ENCODE measurements around the gene RAMP2.
"Not testable (repeated sequence)": the region's sequence is repeated elsewhere in the genome, so short reads cannot be mapped to it uniquely, and the experiment has no call there.

RAMP2 gene, protein sequence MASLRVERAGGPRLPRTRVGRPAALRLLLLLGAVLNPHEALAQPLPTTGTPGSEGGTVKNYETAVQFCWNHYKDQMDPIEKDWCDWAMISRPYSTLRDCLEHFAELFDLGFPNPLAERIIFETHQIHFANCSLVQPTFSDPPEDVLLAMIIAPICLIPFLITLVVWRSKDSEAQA

DNA sequence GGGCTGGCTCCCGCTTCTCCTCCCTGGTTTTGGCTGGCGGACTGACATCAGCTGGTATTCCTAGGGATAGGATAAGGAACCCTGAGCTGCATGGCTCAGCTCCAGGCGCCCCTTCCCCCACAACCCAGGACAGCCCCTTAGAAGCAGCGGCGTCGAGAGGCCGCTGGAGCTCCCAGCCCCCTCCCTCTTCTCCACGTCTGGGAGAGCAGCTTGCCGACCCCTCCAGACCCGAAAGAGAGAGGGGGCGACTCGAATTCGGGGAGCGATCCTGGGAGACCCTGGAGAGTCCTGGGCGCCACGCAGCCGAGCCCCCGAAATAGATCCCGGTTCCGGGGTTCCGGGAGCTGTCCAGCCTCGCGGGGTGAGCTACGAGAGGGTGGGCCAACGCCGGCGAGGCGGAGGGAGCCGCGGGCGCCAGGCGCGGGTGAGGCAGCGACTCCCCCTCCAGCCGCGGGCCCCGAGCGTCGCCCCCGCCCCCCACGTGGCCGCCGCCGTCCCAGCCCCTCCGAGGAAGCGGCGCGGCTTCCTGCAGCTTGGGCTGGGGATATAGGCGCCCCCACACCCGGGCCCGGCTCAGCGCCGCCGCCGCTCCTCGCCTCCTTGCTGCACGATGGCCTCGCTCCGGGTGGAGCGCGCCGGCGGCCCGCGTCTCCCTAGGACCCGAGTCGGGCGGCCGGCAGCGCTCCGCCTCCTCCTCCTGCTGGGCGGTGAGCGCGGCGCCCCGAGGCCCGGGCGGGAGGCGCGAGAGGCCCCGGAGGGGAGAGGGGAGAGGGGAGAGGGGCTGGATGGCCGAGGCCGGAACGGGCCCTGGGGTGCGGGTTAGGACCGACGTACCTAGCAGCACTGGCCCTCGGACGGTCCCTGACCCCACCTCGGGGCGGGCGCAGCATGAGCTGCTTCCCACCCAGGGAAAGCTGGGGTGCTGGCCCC, at the start of gene RAMP2:
Gene RAMP2, plus strand, starts transcription at position 576 of the 930 bp plus-strand sequence. Its CDS starts 35 bp downstream, at position 611.
- peak within 1 kb of the TSS; percentile 44 for H3K4me3 ChIP-seq (ENCODE audit: low read depth, low read length)
- no peak for DNase-seq (ENCODE audit: low read depth)

- no peak overlapping the region for H3K4me3 ChIP-seq (ENCODE audit: low read depth, low read length)
- DNase-seq (ENCODE audit: low read depth) = peak; percentile 20
Measured at GRCh38 chr17:42720996-42721583, 39.9 kb upstream of the RAMP2 start.

DNA sequence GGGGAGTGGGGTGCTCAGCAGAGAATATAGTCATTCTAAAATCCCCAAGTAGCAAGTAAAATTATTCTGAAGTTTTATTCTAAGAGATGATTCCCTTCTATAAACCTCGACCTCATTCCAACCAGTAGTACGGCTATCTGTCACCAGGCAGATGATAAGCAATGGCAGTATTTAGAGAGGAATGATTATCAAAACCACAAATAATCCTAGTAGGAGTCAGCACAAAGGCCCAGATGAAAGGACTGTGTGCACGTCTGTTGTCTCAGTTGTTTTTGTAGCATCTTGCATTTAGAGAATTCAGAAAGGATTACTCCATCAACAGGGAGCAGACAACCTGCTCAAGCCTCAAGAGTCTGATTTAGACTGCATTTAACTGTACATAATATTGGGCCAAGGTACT, 37.4 kb upstream of the RAMP2 start:
- DNase-seq (ENCODE audit: low read depth) = no peak
- no peak overlapping the region for H3K4me3 ChIP-seq (ENCODE audit: low read depth, low read length)

DNA sequence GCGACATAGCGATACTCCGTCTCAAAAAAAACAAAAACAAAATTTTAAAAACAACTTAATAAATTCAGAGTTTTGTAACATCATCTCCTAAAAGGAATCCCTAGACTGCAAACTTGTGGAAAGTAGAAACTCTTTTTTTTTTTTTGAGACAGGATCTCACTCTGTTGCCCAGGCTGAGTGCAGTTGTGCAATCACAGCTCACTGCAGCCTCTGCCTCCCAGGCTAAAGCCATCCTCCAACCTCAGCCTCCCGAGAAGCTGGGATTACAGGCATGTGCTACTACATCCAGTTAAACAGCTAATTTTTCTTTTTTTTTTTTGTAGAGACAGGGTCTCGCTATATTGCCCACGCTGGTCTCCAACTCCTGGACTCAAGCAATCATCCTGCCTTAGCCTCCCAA, 35.9 kb upstream of the RAMP2 start:
- no peak overlapping the region for H3K4me3 ChIP-seq (ENCODE audit: low read depth, low read length)
- no peak for DNase-seq (ENCODE audit: low read depth)

DNA sequence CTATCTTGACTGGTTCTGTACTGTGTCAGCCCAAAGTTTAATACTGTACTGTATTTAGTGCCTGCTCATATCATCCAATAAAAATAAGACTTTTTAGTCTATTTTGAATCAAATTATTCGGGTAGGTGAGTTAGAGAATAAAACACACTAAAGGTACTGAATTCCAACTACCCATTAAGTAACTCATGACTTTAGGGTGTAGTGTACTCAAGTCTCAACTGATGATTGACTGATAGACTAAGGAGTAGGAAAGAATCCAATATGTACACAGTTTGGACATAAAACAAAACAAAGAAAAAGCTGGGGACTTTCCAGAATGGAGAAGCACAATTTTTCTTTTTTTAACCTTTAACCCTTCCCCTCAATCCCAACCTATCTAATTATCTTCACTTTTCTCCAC, 20.3 kb upstream of the RAMP2 start:
- H3K4me3 ChIP-seq (ENCODE audit: low read depth, low read length) = no peak overlapping the region
- no peak for DNase-seq (ENCODE audit: low read depth)

- not testable (repeated sequence) for DNase-seq (ENCODE audit: low read depth); H3K4me3 ChIP-seq (ENCODE audit: low read depth, low read length)
Measured at GRCh38 chr17:42742916-42743315, 18.1 kb upstream of the RAMP2 start.

DNA sequence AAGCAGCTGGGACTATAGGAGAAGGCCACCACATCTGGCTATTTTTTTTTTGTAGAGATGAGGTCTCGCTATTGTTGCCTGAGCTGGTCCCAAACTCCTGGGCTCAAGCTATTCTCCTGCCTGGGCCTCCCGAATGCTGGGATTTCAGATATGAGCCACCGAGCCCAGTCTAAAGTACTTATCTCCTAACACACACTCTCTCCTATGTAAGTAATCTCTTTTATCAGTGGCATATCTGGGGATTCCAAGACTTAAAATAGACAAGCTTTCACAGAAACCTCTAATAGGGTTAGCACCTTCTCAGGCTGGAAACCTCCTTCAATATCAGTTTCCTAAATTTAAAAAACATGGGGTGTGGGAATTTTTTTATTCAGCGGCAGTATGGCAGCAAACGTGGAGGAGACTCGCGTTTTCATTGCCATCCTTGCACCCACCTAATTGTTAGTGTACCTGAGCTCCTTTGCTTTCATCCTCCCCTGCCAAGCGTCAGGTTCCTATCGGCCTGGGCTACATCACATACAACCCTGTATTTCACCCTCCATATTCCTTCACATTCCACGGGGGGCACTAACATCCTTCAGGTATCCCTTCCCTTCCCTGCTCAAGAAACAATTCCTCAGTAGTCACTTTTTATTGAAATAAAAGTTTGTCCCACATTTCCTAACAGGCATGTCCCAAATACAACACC, 17.3 kb upstream of the RAMP2 start:
- peak overlapping the region; percentile 85 for H3K4me3 ChIP-seq (ENCODE audit: low read depth, low read length)
- DNase-seq (ENCODE audit: low read depth) = no peak

DNA sequence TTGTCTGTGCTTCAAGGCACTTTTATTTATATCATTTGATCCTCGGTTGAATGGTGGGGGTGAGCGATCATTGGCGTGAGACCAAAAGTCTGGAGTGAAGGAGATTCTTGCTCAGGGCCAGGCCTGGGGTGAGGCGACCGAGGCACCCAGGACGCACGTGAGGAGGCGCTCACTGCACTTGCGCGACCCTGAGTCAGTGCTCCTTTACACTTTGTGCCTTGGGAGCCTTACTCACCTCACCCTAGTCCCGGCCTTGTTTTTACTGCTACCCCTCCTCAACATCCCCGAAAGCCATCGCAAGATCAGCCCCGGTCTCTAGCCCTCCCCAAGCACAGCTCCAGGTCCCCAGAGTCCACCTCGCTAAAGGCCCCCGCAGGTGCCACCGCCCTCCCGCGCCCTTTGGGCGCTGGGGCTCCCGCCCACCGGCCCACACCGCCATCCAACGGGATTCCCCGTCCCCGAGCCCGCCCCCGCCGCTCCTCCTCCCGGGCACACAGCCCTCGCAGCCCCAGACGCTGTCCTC, 16.7 kb upstream of the RAMP2 start:
- peak overlapping the region; percentile 85 for H3K4me3 ChIP-seq (ENCODE audit: low read depth, low read length)
- DNase-seq (ENCODE audit: low read depth) = no peak

GRCh38 chr17:42744806-42745617, 16.0 kb upstream of the RAMP2 start, which contains the start of gene EZH1:
Gene EZH1, minus strand, starts transcription at chr17:42745040. Its CDS starts 16,099 bp downstream, at chr17:42728941.
- DNase-seq (ENCODE audit: low read depth) = peak; percentile 64
- peak within 1 kb of the TSS; percentile 85 for H3K4me3 ChIP-seq (ENCODE audit: low read depth, low read length)

DNA sequence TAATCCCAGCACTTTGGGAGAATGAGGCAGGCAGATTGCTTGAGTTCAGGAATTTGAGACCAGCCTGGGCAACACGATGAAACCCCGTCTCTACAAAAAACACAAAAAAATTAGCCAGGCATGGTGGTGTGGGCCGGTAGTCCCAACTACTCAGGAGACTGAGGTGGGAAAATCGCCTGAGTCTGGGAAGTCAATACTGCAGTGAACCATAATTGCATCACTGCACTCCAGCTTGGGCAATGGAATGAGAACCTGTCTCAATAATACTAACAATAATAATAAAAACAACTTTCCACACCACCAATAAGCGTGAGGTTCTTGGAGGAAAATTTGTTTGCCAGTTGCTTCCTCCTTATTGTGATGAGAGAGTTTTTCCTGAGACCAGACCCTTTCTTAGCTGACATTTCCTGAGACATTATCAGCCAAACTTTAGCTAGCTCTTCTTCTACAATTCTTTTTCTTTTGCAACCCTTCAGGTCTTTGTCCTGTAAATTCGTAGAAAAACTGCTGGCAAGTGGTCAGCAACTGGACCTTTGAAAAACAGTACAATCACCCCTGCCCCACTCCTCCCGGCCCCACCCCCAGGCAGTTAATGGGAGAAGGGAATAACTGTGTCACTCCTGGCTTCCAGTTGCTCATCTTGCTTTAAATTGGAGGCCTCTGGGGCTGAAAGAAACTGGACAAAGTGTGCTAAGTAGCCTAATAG, 12.7 kb upstream of the RAMP2 start:
- no peak overlapping the region for H3K4me3 ChIP-seq (ENCODE audit: low read depth, low read length)
- no peak for DNase-seq (ENCODE audit: low read depth)

DNA sequence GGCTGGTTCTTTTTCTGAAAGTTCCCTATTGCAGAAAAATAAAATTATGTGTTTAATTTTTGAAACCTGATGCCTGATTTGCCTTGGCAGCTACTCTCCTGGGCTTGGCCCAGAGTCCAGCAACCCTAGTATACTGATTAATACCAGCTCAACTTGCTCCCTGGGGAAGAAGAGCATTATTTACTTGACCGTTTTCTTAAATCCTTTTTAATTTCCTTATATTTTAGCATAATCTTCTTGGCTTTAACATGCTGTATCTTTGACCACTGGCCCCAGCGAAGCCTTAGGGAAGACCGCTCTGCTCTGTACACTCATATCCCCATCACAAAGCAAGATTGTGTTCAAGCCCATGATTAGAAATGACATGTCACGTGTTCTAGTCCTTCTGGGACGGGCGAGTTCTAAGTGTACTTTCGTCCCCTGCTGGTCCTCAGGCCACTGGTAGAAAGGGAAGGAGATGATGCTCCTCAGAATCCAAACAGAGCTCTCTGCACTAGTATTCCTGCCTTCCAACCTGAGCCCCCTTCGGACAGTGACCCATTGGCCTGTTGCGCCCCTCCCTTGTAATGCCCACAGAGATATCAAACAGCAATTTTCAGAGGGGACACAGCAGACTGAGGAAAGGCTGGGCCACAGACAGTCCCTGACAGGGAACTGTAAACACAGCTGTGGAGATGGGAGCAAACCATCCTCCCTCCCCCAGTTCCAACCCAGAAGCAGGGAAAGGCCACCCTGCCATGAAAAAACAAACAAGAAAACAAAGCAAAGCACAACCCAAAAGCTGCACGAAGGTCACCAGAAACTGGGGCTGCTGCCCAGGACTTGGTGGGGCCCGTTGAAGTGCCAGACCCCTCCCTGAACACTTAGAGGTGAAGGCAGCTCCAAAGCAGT, 11.9 kb upstream of the RAMP2 start:
- H3K4me3 ChIP-seq (ENCODE audit: low read depth, low read length) = no peak overlapping the region
- no peak for DNase-seq (ENCODE audit: low read depth)

GRCh38 chr17:42750739-42751344, 10.2 kb upstream of the RAMP2 start:
- no peak overlapping the region for H3K4me3 ChIP-seq (ENCODE audit: low read depth, low read length)
- no peak for DNase-seq (ENCODE audit: low read depth)

DNA sequence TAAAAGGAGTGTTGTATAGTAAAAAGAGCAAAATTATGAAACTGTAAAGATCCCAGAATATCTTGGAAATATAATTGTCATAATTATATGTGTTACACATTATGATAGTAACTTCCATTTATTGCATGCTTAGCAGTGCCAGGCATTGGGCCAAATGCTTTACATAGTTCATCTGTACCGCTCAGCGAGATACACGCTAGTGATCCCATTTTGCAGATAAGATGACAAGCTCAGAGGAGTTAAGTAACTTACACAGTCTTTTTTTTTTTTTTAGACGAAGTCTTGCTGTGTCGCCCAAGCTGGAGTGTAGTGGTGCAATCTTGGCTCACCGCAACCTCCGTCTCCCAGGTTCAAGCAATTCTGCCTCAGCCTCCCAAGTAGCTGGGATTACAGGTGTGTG, 9.4 kb upstream of the RAMP2 start:
- no peak for DNase-seq (ENCODE audit: low read depth)
- no peak overlapping the region for H3K4me3 ChIP-seq (ENCODE audit: low read depth, low read length)

DNA sequence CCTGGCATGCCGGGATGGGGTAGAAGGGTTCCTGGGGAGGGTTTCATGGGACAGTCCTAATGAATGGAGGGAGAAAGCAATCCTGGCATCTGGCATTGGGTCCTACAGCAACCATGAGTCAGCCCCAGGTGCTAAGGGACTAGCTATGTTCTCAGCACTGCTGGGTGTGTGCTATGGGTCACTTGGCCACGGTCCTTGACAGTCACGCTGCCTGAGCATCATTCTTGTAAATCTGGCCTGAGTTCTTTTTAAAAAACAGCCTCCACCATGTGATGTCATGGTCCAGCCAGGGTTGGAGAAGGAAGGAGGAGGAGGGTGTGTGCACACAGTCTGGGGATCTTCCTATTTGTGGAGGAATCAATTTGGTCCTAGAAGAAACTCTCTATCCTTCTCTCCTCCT, 6.2 kb upstream of the RAMP2 start:
- no peak for DNase-seq (ENCODE audit: low read depth)
- H3K4me3 ChIP-seq (ENCODE audit: low read depth, low read length) = no peak overlapping the region

- no peak for DNase-seq (ENCODE audit: low read depth)
- H3K4me3 ChIP-seq (ENCODE audit: low read depth, low read length) = peak overlapping the region; percentile 44
Measured at GRCh38 chr17:42759982-42760651, 910 bp upstream of the RAMP2 start.

GRCh38 chr17:42761638-42762037, 611 bp downstream of the RAMP2 start:
- DNase-seq (ENCODE audit: low read depth) = no peak
- peak overlapping the region; percentile 44 for H3K4me3 ChIP-seq (ENCODE audit: low read depth, low read length)
